HG02610 (cell line): ENCODE results near the gene SEPTIN5.

Source experiments
- ATAC-seq: cut with Tn5 transposase; IDR thresholded peaks from one replicate; pipeline ENCODE4 v1.9.1; 2021; ENCODE audit warnings: mild to moderate bottlenecking, moderate library complexity; ENCODE audit not compliant: unreplicated experiment

SEPTIN5 gene

DNA sequence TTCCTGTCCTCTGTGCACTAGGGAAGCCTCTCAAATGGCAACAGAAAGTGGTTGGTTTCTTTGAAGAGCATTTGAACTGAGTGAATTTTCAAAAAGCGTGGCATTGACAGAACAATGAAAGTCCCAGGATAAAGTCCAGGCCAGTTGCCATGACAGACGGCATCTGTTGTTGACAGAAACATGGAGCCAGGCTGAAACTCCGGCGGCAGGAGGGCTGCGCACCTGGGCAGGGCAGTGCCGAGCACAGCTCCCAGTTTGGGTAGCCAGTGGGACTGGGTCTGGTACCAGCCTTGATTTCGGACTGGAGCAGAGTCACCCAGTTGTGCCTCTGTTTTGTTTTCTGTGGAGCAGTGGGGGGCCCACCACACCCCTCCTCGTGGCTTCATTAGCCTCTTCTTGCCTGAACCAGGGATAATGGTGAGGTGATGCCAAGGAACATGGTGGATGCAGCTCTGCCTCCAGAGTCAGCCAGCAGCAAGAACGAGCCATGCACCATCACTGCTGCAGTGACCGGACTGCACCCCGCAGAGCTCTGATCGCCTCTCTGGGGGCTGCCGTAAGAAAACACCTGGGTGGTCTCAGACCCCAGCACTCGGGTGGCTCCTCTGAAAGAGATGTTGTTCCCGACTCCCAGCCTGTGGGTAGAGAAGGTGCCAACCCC is 9.8 kb upstream of the SEPTIN5 start:
- ATAC-seq = no peak

DNA sequence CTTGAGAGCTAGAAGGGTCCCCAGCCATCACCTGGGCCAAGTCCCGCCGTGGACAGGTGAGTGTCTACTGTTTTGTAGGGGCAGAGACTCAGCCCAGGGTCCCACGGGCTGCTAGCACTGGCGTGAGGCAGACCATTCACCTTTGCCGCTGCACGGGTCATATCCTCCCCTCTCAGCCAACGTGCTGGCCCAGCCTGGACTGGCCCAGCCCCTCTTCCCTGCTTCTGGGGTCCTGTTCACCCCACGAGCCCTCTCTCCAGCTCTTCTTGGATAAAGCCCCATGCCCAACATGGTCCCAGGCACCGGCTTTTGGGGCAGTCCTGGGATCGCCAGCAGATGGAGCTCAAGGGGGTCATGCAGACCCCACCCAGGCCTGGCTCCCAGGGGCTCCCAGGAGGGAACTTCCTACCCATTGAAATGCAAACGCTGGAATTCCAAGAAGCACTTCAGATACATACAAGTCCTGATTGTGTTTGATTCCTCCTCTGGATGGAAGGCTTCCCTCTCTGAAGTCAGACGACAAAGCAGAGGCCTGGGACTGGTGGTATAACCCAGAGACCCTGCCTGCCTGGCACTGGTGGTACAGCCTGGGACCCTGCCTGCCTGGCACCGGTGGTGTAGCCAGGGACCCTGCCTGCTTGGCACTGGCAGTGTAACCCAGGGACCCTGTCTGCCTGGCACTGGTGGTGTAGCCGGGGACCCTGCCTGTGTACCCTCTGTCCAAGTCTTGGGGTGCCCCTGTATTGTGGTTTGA is 8.9 kb upstream of the SEPTIN5 start:
- no peak for ATAC-seq

DNA sequence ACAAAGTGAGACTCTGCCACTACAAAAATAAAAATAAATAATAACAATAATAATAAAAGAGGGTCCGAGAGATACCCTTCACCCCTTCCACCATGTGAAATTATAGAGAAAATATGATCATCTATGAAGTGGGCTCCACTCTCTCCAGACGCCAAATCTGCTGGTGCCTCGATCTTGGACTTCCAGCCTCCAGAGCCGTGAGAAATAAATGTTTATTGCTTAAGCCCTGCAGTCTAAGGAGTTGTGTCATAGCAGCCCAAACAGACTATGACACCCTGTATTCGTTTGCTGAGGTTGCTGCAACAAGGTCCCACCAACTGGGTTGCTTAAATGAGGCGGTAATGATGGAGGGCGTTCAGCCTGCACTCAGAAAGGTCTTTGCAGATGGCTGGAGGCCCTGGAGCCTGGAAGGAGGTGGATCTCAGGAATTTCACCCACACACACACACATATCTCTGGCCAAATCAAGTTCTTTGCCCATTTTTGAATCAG is 7.6 kb upstream of the SEPTIN5 start:
- ATAC-seq = no peak

DNA sequence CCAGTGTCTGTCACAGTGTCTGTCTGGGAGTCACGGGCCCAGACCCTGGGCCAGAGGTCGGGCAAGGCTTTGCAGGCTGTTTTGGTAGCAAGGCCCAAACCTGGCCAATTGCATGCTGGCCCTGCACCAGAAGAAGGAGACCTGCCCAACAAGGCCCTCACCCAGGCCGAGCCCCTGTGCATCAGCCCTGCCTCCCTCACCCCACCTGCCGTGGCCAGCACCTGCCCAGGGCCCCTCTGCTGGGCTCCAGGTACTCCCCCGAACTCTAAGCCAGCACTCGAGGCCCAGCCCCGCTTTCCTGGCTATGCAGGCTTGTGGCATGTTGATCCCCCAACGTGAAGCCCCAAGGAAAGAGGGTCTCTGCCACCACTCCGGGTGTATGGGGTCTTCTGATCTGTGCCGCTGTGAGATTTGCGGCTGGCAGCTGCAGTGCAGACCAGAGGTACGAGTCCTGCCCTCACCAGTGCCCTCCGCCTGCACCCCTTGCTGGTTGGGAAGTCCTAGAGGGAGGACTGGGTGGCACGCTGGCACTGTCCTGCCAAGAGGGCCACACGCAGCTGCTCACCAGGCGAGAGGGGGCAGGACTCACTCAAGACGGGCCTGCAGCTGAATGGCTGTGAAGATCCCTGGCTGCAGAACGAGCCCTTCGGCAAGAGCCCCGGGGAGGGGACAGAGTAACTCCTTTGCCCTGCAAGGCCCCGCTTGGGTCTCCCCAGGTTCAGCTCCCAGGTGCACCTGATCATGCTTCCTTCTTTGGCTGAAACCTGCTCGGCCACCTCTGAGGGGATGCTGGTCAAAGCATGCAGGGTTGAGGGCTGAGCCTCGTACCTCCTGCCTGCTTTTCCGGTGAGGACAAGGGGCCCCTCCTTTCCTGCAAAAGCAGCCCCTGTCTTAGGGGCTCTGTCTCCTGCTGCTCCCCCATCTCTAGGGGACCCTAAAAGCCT is 6.7 kb upstream of the SEPTIN5 start:
- no peak for ATAC-seq

DNA sequence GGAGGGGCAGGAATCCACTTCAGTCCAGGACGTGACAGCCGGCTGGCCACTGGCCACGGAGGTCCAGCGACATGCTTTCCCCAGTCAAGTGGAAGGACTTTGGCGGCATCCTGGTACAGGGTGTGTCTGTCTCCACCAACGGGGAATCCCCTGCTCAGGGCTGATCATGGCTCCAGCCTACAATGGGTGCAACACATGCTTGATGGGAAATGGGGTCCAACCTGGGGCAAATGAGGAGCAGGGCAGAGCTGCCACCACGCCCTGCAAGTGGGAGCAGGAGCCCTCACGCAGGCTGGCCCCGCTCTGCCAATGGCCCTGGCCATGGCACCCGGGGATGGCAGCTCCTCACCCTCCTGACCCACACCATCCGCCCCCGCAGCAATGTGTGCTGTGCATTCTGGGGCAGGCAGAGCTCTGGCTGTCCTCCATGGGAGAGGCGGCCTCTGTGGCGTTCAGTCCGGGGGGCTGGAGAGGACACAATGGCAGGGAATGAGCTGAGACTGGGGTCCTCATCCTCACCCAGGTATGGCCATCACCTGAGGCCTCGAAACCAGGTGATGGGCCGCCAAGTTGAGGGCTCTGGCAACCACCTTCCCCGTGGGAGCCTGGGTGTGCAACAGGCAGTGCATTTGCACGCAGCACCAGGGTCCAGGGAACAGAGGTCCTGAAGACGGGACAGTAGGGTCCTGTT is 5.8 kb upstream of the SEPTIN5 start:
- no peak for ATAC-seq

DNA sequence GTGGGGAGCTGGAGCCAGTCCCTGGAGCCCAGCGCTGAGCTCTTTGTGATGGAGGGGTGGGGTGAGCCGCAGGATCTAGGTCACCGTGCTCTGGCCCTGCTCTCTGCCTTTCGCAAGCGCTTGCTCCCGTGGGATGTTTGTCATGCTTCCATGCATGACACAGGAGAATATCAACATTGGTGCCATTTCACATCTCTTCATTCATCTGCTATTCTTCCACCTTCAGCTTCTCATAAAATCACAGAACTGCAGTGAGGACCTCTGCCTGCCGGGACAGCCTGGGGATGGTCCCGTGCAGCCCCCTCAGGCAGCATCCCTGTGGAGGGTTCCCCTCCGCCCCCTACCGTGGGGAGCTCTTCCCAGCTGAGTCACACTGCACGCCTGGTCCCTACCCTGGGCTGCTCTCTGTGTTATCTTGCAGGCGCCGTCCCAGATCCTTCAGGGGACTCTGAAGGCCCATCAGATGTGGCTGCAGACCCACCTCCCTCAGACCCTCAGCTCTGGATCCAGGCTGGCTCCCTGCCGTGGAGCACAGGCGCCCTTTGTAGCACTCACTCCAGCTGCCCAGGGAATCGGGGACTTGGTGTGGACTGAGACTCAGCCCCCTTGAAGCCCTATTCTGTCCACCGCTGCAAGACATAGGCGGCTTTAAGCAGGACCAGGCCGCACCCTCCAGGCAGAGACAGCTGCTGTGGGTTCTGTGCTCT is 5.1 kb upstream of the SEPTIN5 start:
- no peak for ATAC-seq

DNA sequence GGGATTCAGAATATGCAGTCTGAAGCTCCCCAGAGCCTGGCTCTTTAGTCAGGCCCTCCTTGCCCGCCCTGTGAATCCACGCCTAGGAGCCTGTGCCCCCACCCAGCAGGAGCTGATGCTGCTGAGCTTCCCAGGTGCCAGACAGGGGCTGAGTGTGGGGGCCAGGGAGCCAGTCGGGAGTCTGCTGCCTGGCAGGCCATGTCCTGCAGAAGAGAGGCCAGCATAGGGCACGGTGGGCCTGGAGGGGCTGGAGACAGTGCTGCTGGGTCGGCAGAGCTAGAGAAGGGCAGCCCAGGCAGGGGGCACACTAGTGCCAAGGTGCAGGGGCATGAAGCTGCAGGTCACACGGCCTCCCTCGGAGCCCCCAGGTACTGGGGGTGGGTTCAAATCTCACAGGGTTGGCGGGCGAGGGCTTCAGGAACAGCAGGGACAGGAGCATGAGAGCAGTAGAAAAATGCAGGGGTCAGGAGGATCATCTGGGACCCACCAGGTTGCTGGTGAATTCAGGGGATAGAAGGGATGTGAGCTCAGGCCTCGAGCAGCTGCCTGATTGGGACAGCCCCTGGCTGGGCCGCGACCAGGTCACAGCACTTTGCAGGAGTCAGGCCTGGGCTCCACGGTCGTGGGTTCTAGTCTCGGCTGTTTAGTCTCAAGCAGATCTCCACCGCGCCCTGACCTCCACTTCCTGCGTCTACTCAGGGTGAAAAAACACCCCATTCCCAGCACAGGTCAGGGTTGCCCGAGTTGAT is 4.1 kb upstream of the SEPTIN5 start:
- ATAC-seq = no peak

DNA sequence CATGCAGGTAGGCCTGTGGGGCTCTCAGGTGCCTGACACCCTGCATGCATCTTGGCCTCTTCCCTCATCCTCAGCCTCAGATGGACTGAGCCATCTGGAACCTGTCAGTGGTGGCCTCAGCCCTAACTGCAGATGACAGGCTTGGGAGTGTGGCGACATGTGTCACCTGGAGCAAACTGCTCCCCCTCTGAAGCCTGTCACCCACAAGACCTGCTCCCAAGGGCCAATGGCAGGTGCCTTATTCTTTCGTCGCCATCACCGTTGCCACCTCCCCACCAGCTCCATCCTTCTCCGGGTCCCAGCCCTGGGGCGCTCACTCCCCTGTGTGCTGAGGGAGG is 3.6 kb upstream of the SEPTIN5 start:
- ATAC-seq = no peak

DNA sequence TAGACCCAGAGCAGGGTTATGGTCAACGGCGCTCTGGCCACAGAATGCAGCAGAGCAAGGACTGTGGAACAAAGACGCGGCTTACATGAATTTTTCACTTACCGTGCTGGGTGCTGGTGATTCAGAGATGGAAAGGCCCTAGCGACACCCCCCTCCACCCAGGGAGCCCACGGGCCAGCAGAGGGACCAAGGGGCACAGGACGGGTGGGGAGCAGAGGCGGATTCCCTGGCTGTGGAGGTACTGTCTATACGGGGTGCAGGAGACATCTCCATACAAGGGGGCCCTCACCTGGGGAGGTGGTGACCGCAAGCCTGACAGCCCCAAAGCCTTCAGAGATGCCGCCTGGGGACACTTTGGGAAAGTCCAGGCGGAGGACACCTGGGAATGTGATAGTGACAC is 1.1 kb upstream of the SEPTIN5 start:
- ATAC-seq = no peak

DNA sequence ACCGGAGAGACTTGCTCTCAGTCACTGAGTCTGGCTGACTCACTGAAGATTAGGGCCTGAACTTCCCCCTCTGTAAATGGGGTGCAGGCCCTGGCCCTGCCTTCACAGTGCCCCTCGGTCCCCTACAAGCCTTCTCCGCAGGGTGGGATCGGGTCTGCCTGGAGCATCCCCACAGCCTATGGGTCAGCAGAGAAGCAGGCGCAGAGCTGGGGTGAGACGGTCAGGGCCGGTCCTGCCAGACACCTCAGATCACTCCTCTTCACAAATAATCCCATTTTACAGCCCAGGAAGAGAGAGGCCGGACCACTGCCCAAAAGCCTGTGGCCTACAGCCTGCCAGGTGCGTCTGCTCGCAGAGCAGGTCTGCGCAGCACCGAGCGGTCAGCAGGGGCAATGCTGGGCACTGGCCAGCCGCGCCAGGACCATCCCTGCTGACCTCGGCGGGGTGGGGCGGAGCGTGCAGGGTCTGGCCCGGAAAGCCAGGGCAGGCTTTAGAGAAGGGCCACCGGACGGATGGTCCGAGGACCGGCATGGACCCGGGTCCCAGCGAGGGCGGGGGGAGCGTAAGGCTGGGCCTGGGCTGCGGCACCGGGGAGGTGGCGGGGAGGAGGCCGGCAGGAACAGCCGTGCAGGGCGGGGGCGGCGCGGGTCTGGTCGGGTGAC is 522 bp upstream of the SEPTIN5 start:
- no peak for ATAC-seq

DNA sequence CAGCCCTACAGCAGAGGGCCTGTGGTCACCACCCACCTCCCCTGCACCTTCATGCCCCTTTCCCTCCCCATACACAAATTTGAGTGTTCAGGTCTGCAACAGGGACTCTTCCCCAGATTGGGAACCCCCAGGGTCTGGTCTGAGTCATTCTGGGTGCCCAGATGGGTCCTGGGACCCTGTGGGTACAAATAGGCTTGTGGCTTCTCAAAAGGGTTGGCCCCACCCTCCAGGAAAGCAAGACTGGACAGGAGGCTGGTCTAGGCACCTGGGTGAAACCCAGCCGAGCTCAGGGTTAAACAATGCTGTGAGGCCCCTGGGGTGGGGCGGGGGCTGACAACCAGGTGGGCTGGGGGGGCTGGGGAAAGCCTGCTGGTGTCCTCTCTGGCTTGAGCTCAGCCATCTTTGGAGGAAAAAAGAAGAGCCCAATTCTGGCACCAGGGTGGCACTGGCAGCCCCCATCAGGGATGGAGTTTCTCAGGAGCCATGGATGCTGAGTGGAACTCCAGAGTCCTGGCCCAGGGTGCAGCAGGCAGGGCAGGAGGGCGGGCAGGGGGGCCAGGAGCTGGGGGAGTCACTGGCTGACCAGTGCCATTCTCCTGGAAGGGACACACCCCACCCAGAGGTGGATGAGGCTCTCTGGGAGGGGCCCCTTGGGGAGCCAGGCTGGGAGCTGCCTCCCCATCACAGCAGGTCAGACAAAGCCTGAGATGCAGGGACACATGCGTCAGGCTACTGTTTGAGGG is 1.1 kb downstream of the SEPTIN5 start:
- no peak for ATAC-seq

DNA sequence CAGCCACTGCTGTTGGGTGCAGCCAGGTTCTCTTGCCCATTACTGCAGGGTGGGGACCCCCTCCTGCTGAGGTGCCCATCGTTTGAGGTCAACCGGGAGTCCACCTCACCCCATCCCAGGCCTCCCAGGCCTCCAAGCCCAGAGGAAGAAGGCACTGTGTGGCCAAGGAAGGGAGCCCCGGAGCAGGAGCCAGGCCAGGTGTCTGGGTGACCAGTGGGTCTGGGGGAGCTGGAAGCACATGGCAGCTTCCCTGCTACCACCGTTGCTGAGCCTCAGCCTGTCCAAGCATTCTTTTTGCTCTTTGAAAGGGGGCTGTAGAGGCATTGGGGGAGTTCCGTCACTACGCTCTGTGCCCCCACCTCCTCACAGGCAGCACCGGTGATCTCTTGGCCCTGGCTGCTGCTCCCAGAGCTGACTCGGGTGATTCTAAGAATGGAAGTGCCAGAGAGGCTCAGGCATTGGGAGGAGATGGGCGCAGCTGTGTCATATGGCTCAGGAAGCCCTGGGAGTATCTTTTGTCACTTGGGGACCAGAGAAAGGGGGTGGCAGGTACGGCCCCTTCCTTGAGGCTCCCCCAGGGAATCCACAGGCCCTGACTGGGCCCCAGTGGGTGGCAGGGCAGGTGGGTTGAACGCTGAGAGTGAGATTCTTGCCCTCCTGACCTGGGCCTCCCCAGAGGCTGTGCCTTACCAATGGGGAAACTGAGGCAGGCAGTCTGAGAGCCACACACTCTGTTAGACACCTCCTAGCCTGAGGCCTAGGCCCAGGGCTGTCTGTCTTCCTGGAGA is 1.9 kb downstream of the SEPTIN5 start:
- no peak for ATAC-seq

DNA sequence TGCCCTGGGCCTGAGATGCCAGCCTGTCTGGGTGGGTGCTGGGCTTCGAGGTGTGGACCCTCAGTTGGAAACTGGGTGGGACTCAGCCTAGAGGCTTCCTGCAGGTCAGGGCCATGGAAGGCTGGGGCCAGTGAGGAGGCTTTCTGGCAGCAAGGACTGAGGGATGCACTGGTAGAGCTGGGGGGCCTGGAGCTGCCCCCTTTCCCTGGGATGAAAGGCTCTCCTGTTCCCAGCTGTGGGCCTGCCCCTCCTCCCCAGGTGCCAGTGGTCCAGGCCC is 2.5 kb downstream of the SEPTIN5 start:
- ATAC-seq = no peak

DNA sequence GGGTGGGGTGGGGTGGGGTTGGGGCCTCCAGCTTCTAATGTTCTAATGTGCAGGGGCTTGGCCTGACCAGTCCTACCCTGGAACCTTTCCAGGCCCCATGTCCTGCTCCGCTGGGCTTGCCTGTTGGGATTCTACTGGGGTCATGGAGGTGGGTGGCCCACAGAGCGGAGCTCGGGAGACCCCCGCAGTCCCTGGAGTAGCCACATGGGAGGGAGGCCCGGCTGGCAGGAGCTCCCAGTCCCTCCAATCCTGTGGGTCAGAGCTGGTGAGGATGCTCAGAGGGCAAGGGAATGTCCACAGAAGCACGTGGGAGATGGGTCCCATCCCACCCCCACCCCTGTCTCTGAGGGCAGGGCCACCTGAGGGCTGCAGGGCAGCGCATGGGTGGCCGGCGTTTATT is 2.9 kb downstream of the SEPTIN5 start:
- no peak for ATAC-seq

DNA sequence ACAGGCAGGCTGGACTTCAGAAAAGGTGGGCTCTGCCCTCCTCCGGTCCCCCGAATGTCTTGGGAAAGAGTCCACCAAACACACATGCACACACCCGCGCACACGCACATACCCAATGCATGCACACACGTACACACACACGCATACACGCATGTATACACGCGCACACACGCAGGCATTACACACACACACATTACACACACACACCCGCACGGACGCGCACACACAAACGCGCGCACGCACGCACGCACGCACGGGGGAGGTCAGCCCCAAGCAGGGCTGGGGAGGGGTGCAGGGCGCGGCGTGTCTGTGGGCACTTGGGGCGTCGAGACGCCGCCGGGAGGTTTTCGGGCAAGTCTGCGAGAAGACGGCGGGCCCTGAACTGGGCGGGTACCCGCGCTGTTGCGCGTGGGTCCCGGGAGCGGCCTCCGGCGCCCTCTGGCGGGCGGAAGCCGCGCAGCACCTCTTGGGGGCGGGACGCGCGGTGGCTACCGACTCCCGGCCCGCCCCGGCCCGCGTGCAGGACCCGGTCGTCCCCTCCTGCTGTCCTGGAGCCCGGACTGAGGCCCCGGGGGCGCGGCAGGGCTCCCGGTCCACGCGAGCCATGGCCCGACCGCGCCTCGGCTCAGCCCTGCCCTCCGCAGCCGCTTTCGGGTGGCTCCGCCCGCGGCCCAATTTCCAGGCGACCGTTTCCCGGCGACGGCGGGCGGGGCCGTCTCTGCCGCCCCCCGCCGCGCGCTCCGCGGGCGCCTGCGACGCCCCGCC is 3.6 kb downstream of the SEPTIN5 start:
- ATAC-seq = no peak

DNA sequence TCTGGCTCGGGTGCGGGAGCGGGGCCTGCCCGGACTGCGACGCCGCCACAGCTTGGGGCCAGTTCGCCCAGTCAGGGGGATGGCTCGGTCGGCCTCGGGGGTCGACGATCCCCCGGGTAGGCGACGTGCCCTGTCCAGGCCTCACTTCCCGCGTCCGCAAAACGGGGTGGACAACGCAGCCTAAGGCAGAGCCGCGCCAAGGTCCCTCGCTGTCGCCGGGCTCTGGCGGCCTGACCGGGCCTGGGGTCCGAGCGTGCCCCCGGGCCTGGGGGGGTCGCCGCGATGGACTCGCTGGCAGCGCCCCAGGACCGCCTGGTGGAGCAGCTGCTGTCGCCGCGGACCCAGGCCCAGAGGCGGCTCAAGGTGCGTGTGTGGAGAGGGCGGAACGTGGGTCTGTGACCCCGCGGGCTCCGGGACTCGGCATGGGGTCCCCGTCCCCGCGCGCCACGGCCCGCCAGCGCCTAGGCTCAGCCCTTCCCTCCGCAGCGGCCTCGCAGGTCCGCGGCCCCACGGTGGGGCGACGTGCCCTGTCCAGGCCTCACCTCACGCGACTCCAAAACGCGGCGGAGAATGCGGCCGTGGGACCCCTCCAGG is 4.2 kb downstream of the SEPTIN5 start:
- no peak for ATAC-seq

DNA sequence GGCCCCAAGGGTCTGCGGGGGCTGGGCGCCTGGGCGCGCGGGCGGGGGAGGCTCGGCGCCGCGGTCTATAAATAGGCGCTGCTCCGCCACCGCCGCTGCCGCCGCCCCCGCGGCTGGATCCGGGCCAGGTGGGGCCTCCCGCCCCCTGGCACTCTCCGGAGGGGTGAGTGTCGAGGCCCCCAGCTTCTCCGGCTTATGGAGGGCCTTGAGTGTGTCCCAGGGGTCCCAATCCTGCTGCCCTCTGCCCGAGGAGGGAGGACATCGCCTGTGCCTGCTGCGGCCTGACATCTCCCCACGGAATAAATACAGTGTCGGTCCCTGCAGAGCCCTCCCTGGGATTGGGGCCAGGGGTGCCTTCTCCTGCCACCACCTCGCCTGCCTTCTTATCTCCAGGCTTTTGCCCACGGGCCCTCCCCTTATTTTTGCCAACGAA is 4.8 kb downstream of the SEPTIN5 start:
- no peak for ATAC-seq
